Osteocyte (in vitro differentiated cells): Measurements from ENCODE around the gene MYBPH. TPM values are rescaled to one million over a fixed set of nuclear protein-coding genes. Genes with fewer than 3 reads are reported as not detected.

Experiments
- DNase-seq: peaks from one replicate; pipeline ENCODE4 v3.0.0; 2021; ENCODE audit warnings: mixed read lengths; ENCODE audit not compliant: unreplicated experiment; ENCODE audit errors: extremely low spot score
- H3K27ac Mint-ChIP-seq: one replicate; pipeline ENCODE4 v1.8.0; 2021; ENCODE audit warnings: mild to moderate bottlenecking, mixed read lengths; ENCODE audit not compliant: unreplicated experiment
- H3K27me3 Mint-ChIP-seq: one replicate; pipeline ENCODE4 v1.8.0; 2021; ENCODE audit warnings: mixed read lengths; ENCODE audit not compliant: unreplicated experiment
- H3K36me3 Mint-ChIP-seq: one replicate; pipeline ENCODE4 v1.8.0; 2021; ENCODE audit warnings: mixed read lengths; ENCODE audit not compliant: unreplicated experiment
- H3K4me1 Mint-ChIP-seq: one replicate; pipeline ENCODE4 v1.8.0; 2021; ENCODE audit warnings: mixed read lengths; ENCODE audit not compliant: unreplicated experiment
- H3K4me3 Mint-ChIP-seq: one replicate; pipeline ENCODE4 v1.8.0; 2021; ENCODE audit warnings: mild to moderate bottlenecking, moderate library complexity, mixed read lengths; ENCODE audit not compliant: unreplicated experiment
- H3K9me3 Mint-ChIP-seq: one replicate; pipeline ENCODE4 v1.8.0; 2021; ENCODE audit warnings: mixed read lengths; ENCODE audit not compliant: unreplicated experiment
- total RNA-seq: library from RNA; stranded (reverse); gene quantifications from 2 replicates; pipeline ENCODE4 v1.2.1, GENCODE V29; 2021
- TF ChIP-seq, protein P1 (sequence below): fragments of 200-600 bp; sonication (generic); IDR thresholded peaks from 2 replicates; pipeline ENCODE4 v1.5.0; 2021; ENCODE audit warnings: antibody characterized with exemption, mild to moderate bottlenecking, moderate library complexity

Gene MYBPH
- total RNA-seq, 1 donor from 2014 or later, result not detected

GRCh38 chr1:203200916-203201315, 25.3 kb upstream of the MYBPH start:
- DNase-seq, result no peak
- no peaks in the 10 kb centered on the region for H3K36me3 Mint-ChIP-seq
- TF ChIP-seq, protein P1, sequence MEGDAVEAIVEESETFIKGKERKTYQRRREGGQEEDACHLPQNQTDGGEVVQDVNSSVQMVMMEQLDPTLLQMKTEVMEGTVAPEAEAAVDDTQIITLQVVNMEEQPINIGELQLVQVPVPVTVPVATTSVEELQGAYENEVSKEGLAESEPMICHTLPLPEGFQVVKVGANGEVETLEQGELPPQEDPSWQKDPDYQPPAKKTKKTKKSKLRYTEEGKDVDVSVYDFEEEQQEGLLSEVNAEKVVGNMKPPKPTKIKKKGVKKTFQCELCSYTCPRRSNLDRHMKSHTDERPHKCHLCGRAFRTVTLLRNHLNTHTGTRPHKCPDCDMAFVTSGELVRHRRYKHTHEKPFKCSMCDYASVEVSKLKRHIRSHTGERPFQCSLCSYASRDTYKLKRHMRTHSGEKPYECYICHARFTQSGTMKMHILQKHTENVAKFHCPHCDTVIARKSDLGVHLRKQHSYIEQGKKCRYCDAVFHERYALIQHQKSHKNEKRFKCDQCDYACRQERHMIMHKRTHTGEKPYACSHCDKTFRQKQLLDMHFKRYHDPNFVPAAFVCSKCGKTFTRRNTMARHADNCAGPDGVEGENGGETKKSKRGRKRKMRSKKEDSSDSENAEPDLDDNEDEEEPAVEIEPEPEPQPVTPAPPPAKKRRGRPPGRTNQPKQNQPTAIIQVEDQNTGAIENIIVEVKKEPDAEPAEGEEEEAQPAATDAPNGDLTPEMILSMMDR, result no peak
- no peaks in the 10 kb centered on the region for H3K9me3 Mint-ChIP-seq
- H3K4me1 Mint-ChIP-seq, result peaks cover 7% of the 10 kb centered on the region
- H3K27ac Mint-ChIP-seq, result no peak overlapping the region
- H3K4me3 Mint-ChIP-seq, result no peak overlapping the region
- H3K27me3 Mint-ChIP-seq, result peaks cover 53% of the 10 kb centered on the region

GRCh38 chr1:203199816-203200571, 24.4 kb upstream of the MYBPH start:
- no peak overlapping the region for H3K4me3 Mint-ChIP-seq
- H3K9me3 Mint-ChIP-seq, result no peaks in the 10 kb centered on the region
- peaks cover 60% of the 10 kb centered on the region for H3K27me3 Mint-ChIP-seq
- H3K36me3 Mint-ChIP-seq, result no peaks in the 10 kb centered on the region
- DNase-seq, result no peak
- peaks cover 7% of the 10 kb centered on the region for H3K4me1 Mint-ChIP-seq
- H3K27ac Mint-ChIP-seq, result no peak overlapping the region
- TF ChIP-seq, protein P1, result no peak

GRCh38 chr1:203199481-203199815, 23.8 kb upstream of the MYBPH start:
- Mint-ChIP-seq H3K27me3 (peaks cover 59% of the 10 kb centered on the region), H3K4me3 (no peak overlapping the region), H3K4me1 (peaks cover 7% of the 10 kb centered on the region), H3K27ac (no peak overlapping the region), H3K9me3 (no peaks in the 10 kb centered on the region), H3K36me3 (no peaks in the 10 kb centered on the region)
- no peak for DNase-seq
- TF ChIP-seq, protein P1, result no peak

DNA sequence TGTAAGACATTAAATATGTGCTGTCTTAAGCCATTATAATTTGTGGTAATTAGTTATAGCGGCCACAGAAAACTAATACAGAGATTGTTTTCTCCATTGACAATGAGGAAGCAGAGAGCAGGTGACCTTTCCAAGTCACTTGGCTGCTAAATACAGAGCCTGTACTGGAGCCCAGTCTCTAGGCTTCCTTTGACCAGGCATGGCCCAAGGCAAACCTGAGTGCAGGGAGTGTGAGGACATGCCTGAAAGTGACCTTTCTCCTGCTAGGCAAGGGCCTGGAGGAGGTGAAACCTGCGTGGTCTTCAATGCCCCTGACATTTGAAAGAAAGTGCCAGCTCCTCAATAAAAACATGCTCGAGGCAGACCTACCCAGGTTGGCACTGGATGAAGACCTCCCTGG, 23.4 kb upstream of the MYBPH start:
- Mint-ChIP-seq H3K4me3 (no peak overlapping the region), H3K4me1 (peaks cover 7% of the 10 kb centered on the region), H3K27ac (no peak overlapping the region), H3K27me3 (peaks cover 59% of the 10 kb centered on the region), H3K36me3 (no peaks in the 10 kb centered on the region), H3K9me3 (no peaks in the 10 kb centered on the region)
- DNase-seq, result no peak
- TF ChIP-seq, protein P1, result no peak

- Mint-ChIP-seq H3K4me1 (peaks cover 7% of the 10 kb centered on the region), H3K27ac (no peak overlapping the region), H3K27me3 (peaks cover 45% of the 10 kb centered on the region), H3K9me3 (no peaks in the 10 kb centered on the region), H3K4me3 (no peak overlapping the region), H3K36me3 (no peaks in the 10 kb centered on the region)
- DNase-seq, result no peak
- TF ChIP-seq, protein P1, result no peak
Measured at GRCh38 chr1:203197625-203198024, 22.0 kb upstream of the MYBPH start.
